HTERT RPE-1 (cell line): ENCODE measurements around the gene SNAPC2.

ENCODE experiments used
- in situ Hi-C: fragments of 300-500 bp; cut with MboI; formaldehyde crosslinking; loops from 4 replicates; pipeline ENCODE4 v1.14.3; 2020; ENCODE audit warnings: low sequenced_read_pairs

The SNAPC2 gene

GRCh38 chr19:7963566-7963965, 43.4 kb downstream of the SNAPC2 start:
- in situ Hi-C loops = no loop called here

- in situ Hi-C loops = no loop called here
Measured at GRCh38 chr19:7965259-7965841, 45.2 kb downstream of the SNAPC2 start.

DNA sequence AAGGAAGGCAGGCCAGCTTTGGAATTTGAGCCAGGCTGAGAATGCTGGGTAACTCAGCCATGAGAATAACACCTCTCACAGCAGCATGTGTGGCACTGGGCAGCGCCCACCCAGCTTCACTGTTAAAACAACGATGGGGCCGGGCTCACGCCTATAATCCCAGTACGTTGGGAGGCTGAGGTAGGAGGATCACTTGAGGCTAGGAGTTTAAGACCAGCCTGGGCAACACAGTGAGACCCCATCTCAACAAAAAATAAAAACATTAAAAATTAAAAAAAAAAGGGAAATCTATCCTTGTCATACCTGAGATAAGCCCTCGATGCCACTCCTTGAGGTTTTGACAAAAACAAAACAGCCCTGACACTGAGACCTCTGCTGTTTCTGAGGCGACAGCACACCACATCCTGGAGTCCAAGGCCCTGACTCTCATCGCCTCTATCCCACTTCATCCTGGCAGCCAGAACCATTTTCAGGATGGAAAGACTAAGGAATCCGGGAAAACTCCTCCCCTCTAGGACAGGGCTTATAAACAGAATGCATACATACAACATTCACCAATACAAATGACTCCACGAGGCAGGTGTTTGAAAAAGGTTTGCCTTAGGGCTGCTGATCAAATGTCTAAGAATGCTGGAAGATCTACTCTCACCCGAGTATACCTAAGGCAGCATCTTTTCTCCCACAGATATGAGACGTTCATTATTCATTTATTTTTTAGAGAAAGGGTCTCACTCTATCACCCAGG, 46.0 kb downstream of the SNAPC2 start:
- in situ Hi-C loops = no loop called here

DNA sequence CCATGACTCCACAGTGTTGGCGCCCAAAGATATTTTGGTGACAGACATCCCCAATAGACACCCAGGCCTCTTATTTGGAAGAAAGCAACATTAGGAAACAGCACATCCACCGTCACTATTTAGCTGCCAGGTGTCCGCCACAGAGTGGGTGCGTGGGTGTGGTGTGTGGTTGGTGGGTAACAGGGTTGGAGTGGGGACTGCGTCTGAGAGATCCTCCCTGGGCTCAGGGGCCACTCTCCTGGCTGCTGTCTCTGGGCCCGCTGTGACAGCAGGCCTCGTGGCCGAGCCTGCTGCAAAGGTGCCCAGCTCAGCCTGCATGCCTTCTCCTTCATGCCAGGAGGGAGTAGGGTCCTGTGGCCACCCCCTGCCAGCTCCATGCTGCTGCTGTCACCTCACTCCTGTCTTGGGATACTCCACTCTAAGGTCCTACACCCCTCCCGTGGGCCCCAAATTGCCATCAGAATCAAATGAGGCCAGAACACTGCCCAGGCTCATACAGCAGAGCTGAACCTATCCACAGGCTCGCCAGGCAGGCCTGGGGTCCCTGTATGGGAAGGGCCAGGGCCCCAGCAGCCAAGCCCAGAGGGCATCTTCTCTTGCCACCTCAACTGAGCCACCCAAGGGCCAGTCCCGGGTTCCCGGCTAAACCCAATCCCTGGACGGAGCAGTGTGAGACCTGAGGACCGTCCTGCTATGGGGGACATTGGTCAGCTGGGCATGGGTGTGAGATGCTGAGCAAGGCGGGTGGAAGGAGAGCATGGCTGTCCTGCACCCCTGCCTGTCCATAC, 48.1 kb downstream of the SNAPC2 start:
- in situ Hi-C loops = no loop called here

- in situ Hi-C loops = no loop called here
Measured at GRCh38 chr19:7968796-7969554, 48.8 kb downstream of the SNAPC2 start.

GRCh38 chr19:7969555-7969939, 49.4 kb downstream of the SNAPC2 start:
- in situ Hi-C loops = no loop called here

- in situ Hi-C loops = no loop called here
Measured at GRCh38 chr19:7970716-7971448, 50.7 kb downstream of the SNAPC2 start.

GRCh38 chr19:7971553-7972520, 51.7 kb downstream of the SNAPC2 start:
- in situ Hi-C loops = no loop called here
